ENCODE data around the gene RAPGEF5. TPM values are rescaled to one million over a fixed set of nuclear protein-coding genes. Genes with fewer than 3 reads are reported as not detected.

RAPGEF5 gene
- total and polyA plus RNA-seq, 12 donors, result 5.1 to 87.0 (median 26.0) TPM

- Histone ChIP-seq H3K36me3 (replicated peaks in 1 of 2) (no peaks in the 10 kb centered on the region), H3K27ac (no peak overlapping the region), H3K27me3 (no peaks in the 10 kb centered on the region), H3K4me3 (no peak overlapping the region), H3K9me3 (replicated peaks in 1 of 3) (peaks cover 0 to 4% (median 0%) of the 10 kb centered on the region in 3 donors), H3K4me1 (replicated peaks in 1 of 2) (no peaks in the 10 kb centered on the region)
- 56 to 81% (median 79%) methylated on average over 1 of the region's 1 CpG for WGBS, 4 donors
- intact Hi-C loops (cut with DNase I), result no loop called here
- TF ChIP-seq POLR2A (IDR thresholded peaks at IDR 0.05) (no peak), CTCF (IDR thresholded peaks at IDR 0.05) (no peak)
- no peak for DNase-seq
Measured at GRCh38 chr7:22302951-22303423, 54.0 kb downstream of the RAPGEF5 start.

- no peaks in the 10 kb centered on the region for H3K36me3 ChIP-seq (replicated peaks in 1 of 2)
- 75 to 88% (median 82%) methylated on average over 2 of the region's 2 CpGs for WGBS, 4 donors
- intact Hi-C loops (cut with DNase I), result no loop called here
- TF ChIP-seq CTCF (IDR thresholded peaks at IDR 0.05) (no peak), POLR2A (IDR thresholded peaks at IDR 0.05) (no peak)
- no peak overlapping the region for H3K27ac ChIP-seq
- peaks cover 0 to 4% (median 0%) of the 10 kb centered on the region in 3 donors for H3K9me3 ChIP-seq (replicated peaks in 1 of 3)
- no peaks in the 10 kb centered on the region for H3K27me3 ChIP-seq
- DNase-seq, result no peak
- no peaks in the 10 kb centered on the region for H3K4me1 ChIP-seq (replicated peaks in 1 of 2)
- H3K4me3 ChIP-seq, result no peak overlapping the region
Measured at GRCh38 chr7:22302193-22302592, 54.8 kb downstream of the RAPGEF5 start.

GRCh38 chr7:22301790-22302189, 55.2 kb downstream of the RAPGEF5 start:
- Histone ChIP-seq H3K27me3 (no peaks in the 10 kb centered on the region), H3K4me3 (no peak overlapping the region), H3K36me3 (replicated peaks in 1 of 2) (no peaks in the 10 kb centered on the region), H3K27ac (no peak overlapping the region), H3K9me3 (replicated peaks in 1 of 3) (peaks cover 0 to 4% (median 0%) of the 10 kb centered on the region in 3 donors), H3K4me1 (replicated peaks in 1 of 2) (no peaks in the 10 kb centered on the region)
- 80 to 87% (median 84%) methylated on average over 6 of the region's 6 CpGs for WGBS, 4 donors
- intact Hi-C loops (cut with DNase I), result no loop called here
- no peak for DNase-seq
- TF ChIP-seq CTCF (IDR thresholded peaks at IDR 0.05) (no peak), POLR2A (IDR thresholded peaks at IDR 0.05) (no peak)

- DNase-seq, result no peak
Measured at GRCh38 chr7:22300839-22301238, 56.1 kb downstream of the RAPGEF5 start.

More at GRCh38 chr7:22300839-22301238, 56.1 kb downstream of the RAPGEF5 start:
- intact Hi-C loops (cut with DNase I), result no loop called here
- H3K27ac ChIP-seq, result no peak overlapping the region
- peaks cover 0 to 4% (median 0%) of the 10 kb centered on the region in 3 donors for H3K9me3 ChIP-seq (replicated peaks in 1 of 3)
- no peak for TF ChIP-seq POLR2A (IDR thresholded peaks at IDR 0.05)
- TF ChIP-seq CTCF (IDR thresholded peaks at IDR 0.05), result no peak
- 84 to 90% (median 87%) methylated on average over 4 of the region's 4 CpGs for WGBS, 4 donors
- H3K4me3 ChIP-seq, result no peak overlapping the region
- no peaks in the 10 kb centered on the region for H3K4me1 ChIP-seq (replicated peaks in 1 of 2)
- no peaks in the 10 kb centered on the region for H3K36me3 ChIP-seq (replicated peaks in 1 of 2)
- no peaks in the 10 kb centered on the region for H3K27me3 ChIP-seq
